ENCODE results near the gene KIF6.

GRCh38 chr6:39343396-39343870 lies 381.8 kb downstream of the KIF6 start:
- TF ChIP-seq CTCF (IDR thresholded peaks at IDR 0.05) (no peak), POLR2AphosphoS5 (IDR thresholded peaks at IDR 0.05; ENCODE audit: low read depth, low read length) (no peak), SIN3A (IDR thresholded peaks at IDR 0.05; ENCODE audit: borderline replicate concordance, insufficient read depth, low read depth, low read length) (no peak), TCF7L2 (IDR thresholded peaks at IDR 0.05; ENCODE audit: low read depth, low read length) (no peak)
- TF ChIP-seq, protein P1, sequence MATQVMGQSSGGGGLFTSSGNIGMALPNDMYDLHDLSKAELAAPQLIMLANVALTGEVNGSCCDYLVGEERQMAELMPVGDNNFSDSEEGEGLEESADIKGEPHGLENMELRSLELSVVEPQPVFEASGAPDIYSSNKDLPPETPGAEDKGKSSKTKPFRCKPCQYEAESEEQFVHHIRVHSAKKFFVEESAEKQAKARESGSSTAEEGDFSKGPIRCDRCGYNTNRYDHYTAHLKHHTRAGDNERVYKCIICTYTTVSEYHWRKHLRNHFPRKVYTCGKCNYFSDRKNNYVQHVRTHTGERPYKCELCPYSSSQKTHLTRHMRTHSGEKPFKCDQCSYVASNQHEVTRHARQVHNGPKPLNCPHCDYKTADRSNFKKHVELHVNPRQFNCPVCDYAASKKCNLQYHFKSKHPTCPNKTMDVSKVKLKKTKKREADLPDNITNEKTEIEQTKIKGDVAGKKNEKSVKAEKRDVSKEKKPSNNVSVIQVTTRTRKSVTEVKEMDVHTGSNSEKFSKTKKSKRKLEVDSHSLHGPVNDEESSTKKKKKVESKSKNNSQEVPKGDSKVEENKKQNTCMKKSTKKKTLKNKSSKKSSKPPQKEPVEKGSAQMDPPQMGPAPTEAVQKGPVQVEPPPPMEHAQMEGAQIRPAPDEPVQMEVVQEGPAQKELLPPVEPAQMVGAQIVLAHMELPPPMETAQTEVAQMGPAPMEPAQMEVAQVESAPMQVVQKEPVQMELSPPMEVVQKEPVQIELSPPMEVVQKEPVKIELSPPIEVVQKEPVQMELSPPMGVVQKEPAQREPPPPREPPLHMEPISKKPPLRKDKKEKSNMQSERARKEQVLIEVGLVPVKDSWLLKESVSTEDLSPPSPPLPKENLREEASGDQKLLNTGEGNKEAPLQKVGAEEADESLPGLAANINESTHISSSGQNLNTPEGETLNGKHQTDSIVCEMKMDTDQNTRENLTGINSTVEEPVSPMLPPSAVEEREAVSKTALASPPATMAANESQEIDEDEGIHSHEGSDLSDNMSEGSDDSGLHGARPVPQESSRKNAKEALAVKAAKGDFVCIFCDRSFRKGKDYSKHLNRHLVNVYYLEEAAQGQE (IDR thresholded peaks at IDR 0.05; ENCODE audit: insufficient read depth in 1 of 2, low read depth in 2 of 2, low read length in 1 of 2), result no peak

Measured in Panc1 (cell line).